Measurements from ENCODE around the gene TMEM179.
A peak's percentile ranks its signal among the peaks of the same experiment; 100 is the strongest.
"Not testable (repeated sequence)": the region's sequence is repeated elsewhere in the genome, so short reads cannot be mapped to it uniquely, and the experiment has no call there.

Gene TMEM179

GRCh38 chr14:104604458-104605449, at the start of gene TMEM179:
TMEM179 (minus strand) TSS chr14:104604772; CDS start chr14:104604741, 31 bp downstream.
- DNase-seq (ENCODE audit: low spot score): no peak

GRCh38 chr14:104654119-104654518, 49.5 kb upstream of the TMEM179 start:
- DNase-seq (ENCODE audit: low spot score): no peak

GRCh38 chr14:104653130-104653920, 48.8 kb upstream of the TMEM179 start:
- not testable (repeated sequence) for DNase-seq (ENCODE audit: low spot score)

- DNase-seq (ENCODE audit: low spot score): no peak
Measured at GRCh38 chr14:104652386-104652785, 47.8 kb upstream of the TMEM179 start.

GRCh38 chr14:104651876-104652260, 47.3 kb upstream of the TMEM179 start:
- DNase-seq (ENCODE audit: low spot score): no peak

GRCh38 chr14:104650981-104651875, 46.7 kb upstream of the TMEM179 start:
- no peak for DNase-seq (ENCODE audit: low spot score)

- DNase-seq (ENCODE audit: low spot score): peak; percentile 74
Measured at GRCh38 chr14:104650057-104650980, 45.7 kb upstream of the TMEM179 start.

GRCh38 chr14:104647467-104648043, 43.0 kb upstream of the TMEM179 start:
- no peak for DNase-seq (ENCODE audit: low spot score)

- DNase-seq (ENCODE audit: low spot score): no peak
Measured at GRCh38 chr14:104644656-104645378, 40.2 kb upstream of the TMEM179 start.

GRCh38 chr14:104644091-104644635, 39.6 kb upstream of the TMEM179 start:
- DNase-seq (ENCODE audit: low spot score): no peak

GRCh38 chr14:104643306-104643705, 38.7 kb upstream of the TMEM179 start:
- DNase-seq (ENCODE audit: low spot score): no peak

GRCh38 chr14:104642540-104642868, 37.9 kb upstream of the TMEM179 start:
- no peak for DNase-seq (ENCODE audit: low spot score)

GRCh38 chr14:104641753-104642539, 37.4 kb upstream of the TMEM179 start:
- DNase-seq (ENCODE audit: low spot score): no peak

- DNase-seq (ENCODE audit: low spot score): no peak
Measured at GRCh38 chr14:104640681-104641080, 36.1 kb upstream of the TMEM179 start.

GRCh38 chr14:104639885-104640548, 35.4 kb upstream of the TMEM179 start:
- peak; percentile 49 for DNase-seq (ENCODE audit: low spot score)

- DNase-seq (ENCODE audit: low spot score): no peak
Measured at GRCh38 chr14:104639471-104639870, 34.9 kb upstream of the TMEM179 start.

- DNase-seq (ENCODE audit: low spot score): no peak
Measured at GRCh38 chr14:104638927-104639450, 34.4 kb upstream of the TMEM179 start.

GRCh38 chr14:104638190-104638589, 33.6 kb upstream of the TMEM179 start:
- no peak for DNase-seq (ENCODE audit: low spot score)
